GM20431 (cell line): ENCODE data around the gene CIRBP.

Experiments
- in situ Hi-C: fragments of 300-500 bp; cut with MseI, MboI; formaldehyde crosslinking; loops from one replicate; pipeline ENCODE4 v1.15.0; 2020; ENCODE audit warnings: low sequenced_read_pairs; ENCODE audit not compliant: unreplicated experiment

CIRBP gene

GRCh38 chr19:1253514-1254080 is 15.5 kb upstream of the CIRBP start:
- in situ Hi-C loops: no loop called here

GRCh38 chr19:1254081-1254527 is 15.0 kb upstream of the CIRBP start:
- in situ Hi-C loops: no loop called here

- in situ Hi-C loops: no loop called here
Measured at GRCh38 chr19:1254530-1255185, 14.5 kb upstream of the CIRBP start.

- in situ Hi-C loops: no loop called here
Measured at GRCh38 chr19:1255186-1256161, 13.7 kb upstream of the CIRBP start.

DNA sequence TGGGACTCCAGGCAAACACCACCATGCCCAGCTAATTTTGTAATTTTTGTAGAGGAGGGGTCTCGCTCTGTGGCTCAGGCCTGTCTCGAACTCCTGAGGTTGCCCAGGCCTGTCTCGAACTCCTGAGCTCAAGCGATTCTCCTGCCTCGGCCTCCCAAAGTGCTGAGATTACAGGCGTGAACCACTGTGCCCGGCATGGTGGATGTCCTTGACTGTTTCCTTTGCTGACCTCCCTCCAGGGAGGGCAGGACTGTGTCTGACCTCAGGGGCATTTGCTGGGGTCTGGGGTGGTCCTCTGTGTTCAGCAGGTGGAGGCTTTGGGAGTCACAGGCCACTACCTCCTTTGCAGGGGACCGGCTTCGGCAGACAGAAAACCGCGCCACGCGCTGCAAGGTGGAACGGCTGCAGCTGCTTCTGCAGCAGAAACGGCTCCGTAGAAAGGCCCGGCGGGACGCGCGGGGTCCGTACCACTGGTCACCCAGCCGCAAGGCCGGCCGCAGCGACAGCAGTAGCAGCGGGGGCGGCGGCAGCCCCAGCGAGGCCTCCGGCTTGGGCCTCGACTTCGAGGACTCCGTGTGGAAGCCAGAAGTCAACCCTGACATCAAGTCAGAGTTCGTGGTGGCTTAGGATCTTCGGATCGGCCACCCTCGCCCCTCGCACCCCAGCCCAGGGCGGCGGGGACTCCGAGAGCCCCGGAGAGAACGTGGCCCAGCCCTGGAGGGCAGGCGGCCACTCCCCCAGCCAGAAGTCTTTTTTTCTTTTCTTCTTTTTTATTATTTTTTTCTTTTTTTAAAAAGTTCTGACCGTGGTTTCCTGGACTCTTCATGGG is 12.3 kb upstream of the CIRBP start:
- in situ Hi-C loops: no loop called here

DNA sequence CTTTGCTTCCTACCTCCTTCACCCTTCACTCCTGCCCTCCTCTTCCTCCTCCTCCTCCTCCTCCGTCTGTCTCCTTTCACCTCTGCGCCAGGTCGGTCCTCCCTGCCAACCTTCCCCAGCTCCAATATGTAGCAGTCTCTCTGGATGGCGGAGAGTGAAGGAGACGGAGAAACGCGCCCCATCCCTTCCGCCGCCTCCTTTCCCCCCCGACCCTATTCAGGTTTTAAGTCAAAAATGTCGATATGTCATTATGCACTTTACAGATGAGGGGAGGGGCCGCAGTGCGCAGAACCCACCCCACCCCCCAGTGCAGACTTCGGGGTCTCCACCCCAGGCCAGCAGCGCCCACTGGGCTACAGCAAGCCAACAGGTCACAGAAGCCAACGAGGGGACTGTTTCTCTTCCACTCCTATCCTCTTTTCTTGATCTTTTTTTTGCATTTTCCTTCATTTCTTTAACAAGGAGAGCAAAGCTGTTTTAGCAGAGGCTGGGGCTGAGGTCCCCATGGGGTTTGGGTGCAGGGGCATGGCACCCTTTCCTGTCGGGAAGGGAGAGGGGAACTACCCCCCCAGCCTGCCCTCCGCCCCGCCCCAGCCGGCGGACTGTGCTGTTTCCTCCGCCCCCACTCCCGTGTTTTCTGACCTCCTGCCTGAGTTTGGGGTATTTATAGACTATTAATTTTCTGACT is 11.5 kb upstream of the CIRBP start:
- in situ Hi-C loops: no loop called here

- in situ Hi-C loops: no loop called here
Measured at GRCh38 chr19:1258163-1258492, 11.0 kb upstream of the CIRBP start.

DNA sequence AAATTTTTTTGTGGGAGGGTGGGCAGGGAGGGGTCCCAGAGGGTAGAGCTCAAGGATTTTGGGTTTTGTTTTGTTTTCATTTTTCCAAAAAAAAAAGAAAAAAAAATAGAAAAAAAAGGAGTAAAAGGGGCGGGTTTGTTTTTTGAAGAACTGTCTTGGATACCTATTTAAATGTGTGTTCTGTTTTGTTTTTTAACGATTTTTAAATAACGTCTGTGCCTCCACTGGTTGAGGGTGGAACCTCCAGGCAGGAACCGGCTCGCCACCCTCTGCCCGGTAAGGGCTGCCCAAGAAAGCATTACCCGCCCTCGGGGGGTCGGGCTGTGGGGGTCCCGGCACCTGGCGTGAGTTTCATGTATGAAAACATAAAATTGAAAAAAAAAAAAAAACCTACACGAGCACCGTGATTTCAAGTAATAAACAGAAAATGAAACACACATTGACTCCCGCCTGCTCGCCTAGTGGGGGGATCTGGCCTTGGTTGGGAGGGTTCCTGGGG is 10.4 kb upstream of the CIRBP start:
- in situ Hi-C loops: no loop called here

DNA sequence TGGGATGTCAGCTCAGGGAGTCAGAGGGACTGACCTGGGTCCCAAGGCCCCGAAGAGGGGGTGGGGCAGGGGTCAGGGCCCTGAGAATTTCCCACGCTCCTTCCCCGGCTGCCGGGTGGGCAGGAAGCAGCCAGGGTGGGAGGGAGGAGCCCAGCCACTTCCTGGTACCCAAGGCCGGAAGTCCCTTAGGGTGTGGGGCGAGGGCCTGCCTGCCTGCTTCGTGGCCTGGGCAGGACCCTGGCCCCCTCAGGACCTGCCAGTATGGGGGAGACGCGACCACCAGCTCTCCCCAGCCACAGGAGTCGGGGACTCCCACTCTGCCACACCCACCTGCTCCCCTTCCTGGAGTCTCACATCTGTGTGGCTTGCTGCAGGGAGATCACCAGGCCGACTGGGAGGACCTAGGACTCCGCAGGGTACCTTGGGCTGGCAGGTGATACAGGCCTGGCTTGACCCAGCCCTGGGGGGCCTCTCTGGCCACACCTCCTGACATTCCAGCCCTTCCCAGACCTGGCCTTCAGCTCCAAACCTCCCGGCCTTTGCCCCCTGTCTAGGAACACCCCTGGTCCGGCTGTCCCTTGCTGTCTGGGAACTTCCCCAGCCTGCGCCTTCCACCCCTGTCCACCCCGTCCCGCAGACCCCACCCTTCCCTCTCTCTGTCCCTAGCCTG is 9.8 kb upstream of the CIRBP start:
- in situ Hi-C loops: no loop called here

GRCh38 chr19:1259876-1260748 is 9.0 kb upstream of the CIRBP start:
- in situ Hi-C loops: no loop called here

DNA sequence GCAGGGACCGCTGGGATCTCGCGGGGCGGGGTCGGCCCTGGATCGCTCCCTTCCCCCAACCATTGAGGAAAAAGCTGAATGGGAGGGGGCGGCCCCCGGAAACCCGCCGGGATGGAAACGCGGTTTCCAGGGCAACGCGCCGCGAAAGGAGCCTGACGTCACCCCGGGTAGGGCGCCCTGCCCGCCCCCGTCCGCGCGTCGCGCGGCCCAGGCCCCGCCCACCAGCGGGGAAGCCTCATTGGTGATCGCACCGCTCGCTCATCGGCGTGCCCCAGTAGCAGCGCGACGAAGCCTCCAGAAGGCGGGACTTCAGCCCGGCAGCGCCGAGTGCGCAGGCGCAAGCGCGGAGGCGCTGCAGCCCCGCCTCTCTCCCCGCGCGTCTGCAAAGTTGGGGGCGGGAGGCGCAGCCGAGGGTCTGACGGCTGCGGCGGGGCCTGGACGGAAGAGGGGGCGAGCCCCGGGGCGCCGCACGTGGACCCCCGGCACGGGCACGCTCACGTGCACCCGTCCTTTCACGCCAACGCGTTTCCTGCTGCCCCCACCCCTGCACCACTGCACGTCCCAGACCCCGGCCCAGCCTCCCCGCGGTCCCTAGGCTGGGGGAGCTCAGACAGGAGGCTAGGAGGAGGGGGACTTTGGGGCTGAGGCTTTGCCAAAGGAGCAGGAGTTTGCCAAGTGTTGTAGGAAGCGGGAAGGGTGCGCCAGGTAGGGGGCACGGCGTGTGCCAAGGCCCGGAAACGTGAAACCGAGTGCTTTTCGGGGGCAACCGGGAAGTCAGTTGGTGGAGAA is 8.2 kb upstream of the CIRBP start:
- in situ Hi-C loops: no loop called here

- in situ Hi-C loops: no loop called here
Measured at GRCh38 chr19:1261538-1261797, 7.7 kb upstream of the CIRBP start.

DNA sequence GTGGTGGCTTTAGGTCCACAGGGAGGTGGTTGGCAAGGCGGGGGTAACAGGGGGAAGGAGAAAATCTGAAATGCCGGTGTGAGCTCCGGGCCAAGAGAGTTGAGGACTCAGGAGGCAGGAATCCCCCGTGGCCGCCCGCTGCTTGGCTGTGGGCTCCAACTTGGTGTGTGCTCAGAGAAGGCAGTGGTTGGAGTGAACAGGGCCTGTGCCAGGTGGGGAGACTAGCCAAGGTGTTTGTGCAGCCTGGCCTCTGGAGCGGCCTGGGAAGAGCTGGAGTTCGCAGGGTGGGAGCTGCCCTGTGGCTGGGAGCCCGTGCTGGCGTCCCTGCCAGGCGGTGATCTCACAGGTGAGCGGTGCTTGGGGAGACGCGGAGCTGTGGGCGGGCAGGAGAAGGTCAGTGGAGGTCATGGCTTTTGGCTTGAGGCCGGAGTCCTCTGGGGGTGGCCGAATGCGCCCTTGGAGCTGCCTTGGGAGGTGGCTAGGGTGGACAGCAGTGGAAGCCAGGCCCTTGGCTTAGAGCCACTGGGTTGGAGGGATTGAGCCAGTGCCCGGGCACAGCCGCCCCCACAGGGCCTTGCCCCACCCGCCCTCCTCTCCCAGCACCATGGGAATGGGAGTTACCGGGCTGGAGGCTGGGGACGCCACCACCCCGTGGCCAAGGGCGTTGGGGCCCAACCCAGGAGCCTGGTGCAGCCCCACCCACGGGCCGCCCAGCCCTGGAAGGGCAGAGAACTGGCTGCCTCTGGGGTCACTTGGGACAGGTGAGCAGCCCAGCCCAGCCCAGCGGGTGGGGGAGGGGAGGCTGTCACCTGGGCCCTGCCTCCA is 7.1 kb upstream of the CIRBP start:
- in situ Hi-C loops: no loop called here

DNA sequence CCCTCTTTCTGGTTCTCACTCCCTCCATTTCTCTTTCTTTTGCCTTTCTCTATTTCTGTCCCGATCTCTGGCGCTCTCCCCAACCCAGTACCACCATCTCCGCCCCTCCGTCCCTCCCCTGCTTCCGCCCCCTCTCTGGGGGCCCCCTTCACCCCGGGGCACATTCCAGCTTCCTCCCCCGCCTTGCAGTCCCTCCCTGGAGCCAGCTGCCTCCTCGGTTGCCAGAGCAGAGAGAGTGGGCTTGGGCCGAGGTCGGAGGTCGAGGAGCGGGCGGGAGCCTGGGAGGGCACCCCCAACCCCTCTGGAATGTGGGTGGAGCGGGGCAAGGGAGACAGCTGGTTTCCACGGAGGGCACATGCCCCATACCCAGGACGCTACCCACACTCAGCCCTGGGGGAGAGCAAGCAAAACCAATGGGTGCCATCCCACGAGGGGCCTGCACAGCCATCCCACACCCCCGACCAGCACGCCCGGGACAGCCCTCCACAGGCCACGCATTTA is 6.5 kb upstream of the CIRBP start:
- in situ Hi-C loops: no loop called here

- in situ Hi-C loops: no loop called here
Measured at GRCh38 chr19:1263188-1263587, 5.9 kb upstream of the CIRBP start.

GRCh38 chr19:1264801-1265614 is 4.1 kb upstream of the CIRBP start:
- in situ Hi-C loops: no loop called here
